CD4-positive, alpha-beta T cell treated with Interleukin-21 for 1 hour (primary cell): ENCODE data around the gene PAQR4.
A peak's percentile ranks its signal among the peaks of the same experiment; 100 is the strongest.

Experiments used
- DNase-seq: peaks from one replicate; pipeline ENCODE4 v3.0.0-alpha.2; 2020

Gene PAQR4

DNA sequence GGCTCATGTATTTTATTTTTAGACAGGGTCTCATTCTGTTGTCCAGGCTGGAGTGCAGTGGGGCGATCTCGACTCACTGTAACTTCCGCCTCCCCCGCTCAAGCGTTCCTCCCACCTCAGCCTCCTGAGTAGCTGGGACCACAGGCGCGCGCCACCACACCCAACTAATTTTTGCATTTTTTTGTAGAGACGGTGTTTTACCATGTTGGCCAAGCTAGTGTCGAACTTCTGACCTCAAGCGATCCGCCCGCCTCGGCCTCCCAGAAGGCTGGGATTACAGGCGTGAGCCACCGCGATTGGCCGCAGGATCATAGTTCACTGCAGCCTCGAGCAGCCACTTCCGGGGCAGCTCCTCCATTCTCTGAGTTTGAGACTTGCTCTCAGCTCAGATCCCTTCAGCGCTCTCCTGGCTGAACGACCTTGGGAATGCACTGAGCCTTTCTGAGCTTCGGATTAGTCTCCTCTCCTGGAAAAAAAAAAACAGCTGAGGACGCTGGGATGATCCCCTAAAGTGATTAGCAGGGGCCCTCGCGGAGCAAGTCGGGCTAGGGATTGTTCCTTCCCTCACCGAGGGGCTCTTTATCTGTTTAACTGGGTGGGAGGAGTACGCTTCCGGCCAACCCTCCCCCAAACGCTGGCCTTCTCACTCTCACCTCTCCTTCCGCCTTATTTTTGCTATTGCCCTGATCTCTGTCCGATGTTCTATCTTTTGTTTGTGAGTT is 12.2 kb downstream of the PAQR4 start:
- no peak for DNase-seq

DNA sequence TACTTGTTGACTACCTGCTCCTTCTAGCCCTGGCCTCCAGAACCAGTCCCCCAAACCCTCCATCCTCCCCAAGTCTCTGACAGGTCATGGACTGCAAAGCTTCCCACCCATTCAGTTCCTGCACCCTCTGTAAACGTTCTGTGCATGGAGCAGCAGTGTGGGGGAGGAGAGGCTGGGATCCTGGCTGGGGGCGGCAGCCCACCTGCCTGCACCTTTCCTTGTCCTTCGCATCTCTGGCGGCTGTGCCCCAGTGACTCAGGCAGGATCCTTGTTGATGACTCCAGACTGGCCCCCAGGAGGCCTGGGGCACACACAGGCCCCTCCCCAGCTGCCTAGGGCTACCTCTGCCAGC is 12.7 kb downstream of the PAQR4 start:
- no peak for DNase-seq

DNA sequence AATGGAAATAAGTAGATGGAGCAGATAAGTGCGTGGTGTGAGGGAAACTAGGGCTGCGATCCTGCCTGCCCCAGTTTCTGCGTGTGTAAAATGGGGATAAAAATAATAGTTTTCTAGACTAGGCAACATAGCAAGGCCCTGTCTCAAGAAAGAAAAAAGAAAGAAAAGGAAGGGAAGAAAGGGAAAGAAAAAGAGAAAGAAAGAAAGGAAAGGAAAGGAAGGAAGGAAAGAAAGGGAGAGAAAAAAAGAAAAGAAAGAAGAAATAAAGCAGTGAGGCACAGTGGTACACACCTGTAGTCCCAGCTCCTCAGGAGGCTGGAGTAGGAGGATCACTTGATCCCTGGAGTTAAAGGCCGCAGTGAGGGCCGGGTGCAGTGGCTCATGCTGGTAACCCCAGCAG is 13.3 kb downstream of the PAQR4 start:
- DNase-seq = no peak

DNA sequence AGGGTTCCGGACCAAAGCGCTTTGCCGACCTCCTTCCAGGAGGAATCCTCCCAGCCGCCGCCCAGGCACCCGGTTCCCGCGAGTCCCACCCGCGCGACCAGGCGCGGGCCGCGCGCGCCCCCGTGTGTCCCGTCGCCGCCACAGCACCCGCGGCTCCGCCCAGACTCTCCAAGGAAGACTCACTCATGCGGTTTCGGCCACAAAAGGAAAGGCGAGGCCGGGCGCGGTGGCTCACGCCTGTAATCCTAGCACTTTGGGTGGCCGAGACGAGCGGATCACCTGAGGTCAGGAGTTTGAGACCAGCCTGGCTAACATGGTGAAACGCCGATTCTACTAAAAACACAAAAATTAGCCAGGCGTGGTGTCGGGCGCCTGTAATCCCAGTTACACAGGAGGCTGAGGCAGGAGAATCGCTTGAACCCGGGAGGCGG is 14.6 kb downstream of the PAQR4 start:
- peak; percentile 69 for DNase-seq

DNA sequence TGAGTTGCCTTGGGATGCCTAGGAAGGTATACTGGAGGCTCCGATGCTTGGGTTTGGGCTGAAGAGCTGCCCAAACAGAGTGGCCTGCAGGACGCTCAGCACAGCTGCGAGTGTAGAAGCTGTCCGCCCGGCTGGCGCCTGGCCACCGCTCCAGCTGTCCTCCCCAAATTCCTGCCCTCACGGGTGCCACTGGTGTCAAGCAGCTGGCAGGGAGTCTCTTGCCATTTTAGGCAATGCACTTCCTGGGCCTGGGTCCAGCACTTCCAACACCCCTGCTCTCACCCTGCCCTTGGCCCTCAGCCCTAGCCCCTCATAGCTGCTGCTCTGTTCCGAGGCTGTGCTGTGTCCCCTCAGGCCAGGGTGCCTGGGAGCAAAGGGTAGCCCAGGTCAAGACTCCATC is 16.3 kb downstream of the PAQR4 start:
- DNase-seq = no peak

DNA sequence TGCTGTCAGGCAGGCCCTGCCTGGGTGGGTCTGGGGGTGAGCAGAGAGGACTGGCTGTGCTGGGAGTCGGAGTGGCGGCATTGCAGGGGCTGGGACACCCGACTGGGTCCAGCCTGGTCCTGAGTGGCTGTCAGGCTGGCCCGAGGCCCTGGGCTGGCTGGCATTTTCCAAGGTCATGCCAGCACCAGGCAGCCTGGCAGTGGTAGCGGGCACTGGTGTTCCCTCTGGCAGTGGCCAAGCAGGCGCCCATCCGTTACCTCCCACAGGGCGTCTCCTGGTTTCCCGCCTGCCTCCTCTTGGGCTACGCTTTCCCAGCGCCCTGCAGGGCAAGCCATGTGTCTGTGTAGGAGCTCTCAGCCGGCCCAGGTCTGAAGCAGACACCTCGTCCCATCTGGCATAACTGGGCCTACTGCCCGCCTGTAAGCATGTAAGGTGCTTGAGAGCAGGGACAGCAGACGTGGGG is 16.8 kb downstream of the PAQR4 start:
- no peak for DNase-seq

DNA sequence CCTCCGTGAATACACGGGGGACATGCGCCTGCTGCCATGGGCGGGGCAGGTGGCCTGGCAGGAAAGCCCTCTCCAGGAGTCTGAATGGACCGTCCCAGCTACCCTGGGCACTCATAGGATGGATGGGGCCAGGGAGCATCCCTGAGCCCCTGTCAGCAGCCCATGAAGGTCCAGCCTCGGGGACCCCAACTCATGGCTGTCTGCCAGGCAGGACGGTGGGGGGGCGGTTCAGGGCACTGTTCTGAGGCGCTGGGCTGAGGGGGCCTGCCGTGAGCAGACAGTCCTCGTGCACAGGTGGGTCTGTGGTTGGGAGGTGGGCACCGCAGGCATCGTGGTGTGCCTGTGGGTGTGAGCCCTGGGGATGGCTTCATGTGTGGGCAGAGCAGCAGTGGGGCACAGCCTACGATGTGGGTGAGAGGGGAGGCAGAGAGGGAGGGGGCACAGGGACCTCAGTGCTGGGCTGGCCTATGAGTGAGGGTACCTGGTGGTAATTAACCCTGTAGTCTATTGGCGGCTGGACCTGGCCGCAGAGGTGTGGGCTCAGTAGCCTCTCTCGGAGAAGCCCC is 17.6 kb downstream of the PAQR4 start:
- DNase-seq = no peak

DNA sequence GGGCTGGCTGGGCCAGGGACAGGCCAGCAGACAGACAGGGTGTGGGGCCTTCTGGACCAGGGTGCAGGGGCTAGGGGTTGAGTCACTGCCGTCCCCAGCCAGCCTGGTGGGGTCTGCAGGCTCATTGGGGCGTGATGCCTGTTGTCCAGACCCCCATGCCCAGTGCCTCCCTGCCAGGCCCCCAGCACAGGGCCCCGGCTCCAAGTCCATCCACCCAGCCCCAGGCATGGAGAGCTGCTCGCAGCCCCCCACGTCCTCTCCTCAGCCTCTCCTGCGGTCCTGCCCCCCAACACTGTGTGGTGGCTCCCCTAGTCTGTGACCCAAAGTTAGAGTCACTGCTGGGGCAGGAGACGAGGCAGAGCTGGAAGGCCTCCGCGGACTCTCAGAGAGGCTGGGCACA is 18.1 kb downstream of the PAQR4 start:
- no peak for DNase-seq

DNA sequence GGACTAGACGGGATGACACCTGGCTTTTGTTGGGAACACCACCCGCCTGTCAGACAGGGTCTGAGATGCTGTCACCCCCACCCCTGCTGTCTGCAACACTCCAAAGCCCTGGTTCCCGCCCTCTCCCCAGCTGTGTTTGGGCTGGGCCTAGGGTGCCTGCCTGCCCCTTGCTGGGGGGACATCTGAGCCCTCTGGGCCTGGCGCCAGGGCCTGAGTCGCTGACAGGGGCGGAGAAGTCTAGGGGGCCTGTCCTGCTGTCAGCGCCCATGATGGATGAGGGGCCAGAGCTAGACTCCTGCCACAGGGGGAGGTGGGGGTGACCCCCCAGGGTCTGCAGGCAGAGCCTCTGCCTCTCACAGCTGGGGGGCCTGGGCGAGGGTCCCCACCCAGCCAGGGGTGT is 18.7 kb downstream of the PAQR4 start:
- no peak for DNase-seq

DNA sequence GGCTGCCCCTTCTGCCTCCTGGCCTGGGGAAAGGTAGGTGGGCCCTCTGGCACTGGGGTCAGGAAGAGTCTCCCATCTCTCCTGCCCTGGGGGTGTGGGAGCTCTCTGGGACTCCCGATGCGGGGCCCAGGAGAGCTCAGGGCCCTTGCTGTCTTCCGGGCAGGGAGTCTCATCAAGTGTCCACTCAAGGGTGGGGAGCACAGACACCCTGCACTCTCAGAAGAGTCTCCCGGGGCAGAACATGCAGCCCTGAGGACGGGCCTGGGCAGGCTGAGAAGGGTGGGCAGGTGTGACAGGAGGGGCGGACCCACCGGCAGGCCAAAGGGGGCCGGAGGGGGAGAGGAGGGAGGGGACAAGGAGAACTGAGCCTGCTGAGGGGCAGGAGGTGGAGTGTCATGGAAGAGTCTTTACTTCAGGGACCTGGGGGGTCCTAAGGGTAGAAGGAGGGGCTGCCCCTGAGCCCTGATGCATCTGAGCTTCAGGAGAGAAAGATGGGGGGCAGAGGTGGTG is 19.5 kb downstream of the PAQR4 start:
- no peak for DNase-seq

DNA sequence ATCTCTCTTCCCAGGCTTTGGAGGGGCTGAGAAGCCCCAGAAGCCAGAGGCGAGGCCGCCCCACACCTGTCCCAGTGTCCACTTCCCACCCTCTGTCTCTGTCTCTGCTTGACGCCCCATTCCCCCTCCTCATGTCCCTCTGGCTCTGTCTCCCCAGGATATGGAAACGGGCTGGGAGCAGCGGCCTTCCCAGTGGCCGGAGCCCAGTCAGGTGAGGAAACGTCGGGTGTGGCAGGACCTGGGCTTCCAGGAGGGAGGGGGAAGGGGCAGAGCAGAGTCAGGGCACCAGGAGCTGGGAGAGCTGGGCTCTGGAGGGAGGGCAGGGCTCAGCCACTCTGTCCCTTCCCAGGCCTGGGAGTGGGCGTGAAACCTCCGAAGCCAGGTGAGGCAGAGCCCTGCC is 21.7 kb downstream of the PAQR4 start:
- no peak for DNase-seq

DNA sequence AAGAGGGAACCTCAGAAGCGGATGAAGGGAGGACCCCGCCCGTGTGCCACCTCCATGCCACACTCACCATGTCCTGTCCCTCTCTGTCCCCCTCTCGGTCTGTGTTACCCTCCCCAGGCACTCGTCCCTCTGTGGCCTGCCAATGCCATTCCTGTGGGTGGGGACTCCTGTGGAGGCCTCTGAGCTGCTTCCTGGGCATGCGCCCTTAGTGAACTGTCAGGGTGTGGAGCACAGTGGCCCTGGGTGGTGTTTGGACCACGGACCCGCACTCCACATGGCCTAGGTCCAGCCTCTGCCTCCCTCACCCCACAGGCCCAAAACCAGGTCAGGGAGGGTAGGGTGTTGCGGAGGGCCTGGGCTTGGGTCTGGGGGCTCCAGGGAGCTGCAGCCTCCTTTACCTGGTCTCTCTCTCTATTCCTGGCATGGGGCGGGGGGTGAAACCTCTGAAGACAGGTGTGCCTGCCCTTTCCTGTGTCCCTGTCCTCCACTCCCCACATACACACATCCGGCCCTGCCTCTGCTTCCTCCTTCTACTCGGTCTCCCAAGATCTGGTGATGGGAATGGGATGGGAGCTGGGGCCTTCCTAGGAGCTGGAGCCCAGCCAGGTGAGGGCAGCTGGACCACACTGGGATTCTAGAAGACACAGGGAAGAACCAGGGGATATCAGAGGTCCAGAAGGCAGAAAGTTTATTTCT is 22.6 kb downstream of the PAQR4 start:
- no peak for DNase-seq

DNA sequence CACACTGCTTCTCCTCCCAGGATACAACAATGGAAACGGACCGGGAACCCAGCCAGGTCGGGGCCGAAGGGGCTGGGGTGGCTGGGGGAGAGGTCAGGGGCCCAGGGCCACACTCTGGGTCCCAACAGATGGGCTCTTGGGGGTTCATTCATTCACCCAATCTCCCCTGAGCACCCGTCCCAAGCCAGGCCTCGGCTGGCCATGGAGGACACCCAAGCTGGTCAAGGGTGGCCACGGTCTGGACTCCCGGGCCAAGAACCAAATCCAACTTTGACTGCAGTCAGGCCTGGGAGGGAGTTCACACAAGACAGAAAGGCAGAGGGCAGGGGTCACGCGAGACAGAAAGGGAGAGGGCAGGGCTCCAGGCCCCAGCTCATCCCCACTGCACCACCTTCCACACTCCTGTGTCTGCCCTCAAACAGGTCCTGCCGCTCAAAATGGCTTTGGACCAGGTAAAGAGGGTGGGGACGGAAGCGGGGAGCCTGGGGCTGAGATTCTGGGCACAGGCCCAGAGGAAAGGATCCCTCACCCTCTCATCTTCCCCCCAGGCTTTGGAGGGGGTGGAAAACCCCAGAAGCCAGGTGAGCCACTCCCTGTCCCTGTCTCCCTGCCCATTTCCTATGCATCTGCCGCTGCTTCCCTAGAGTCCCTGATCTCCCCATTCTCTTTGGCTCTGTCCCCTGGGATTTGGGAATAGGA is 23.4 kb downstream of the PAQR4 start:
- DNase-seq = no peak

DNA sequence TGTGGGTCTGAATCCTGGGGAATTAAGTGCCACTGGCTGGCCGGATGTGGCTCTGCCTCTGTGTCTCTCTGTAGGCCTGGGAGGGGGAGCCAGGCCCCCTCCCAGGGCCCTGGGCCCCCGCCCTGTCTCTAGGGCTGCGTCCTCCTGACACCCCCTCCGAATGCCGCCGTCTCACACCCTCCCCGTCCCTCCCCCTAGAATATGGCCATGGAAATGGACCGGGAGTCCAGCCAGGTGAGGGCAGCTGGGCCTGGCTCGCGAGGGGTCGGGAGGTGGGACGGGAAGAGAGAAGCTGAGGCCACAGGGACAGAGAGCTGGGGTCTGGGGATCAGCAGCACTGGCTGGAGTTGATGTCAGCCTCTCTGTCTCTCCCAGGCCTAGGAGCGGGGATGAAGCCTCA is 27.1 kb downstream of the PAQR4 start:
- DNase-seq = no peak

DNA sequence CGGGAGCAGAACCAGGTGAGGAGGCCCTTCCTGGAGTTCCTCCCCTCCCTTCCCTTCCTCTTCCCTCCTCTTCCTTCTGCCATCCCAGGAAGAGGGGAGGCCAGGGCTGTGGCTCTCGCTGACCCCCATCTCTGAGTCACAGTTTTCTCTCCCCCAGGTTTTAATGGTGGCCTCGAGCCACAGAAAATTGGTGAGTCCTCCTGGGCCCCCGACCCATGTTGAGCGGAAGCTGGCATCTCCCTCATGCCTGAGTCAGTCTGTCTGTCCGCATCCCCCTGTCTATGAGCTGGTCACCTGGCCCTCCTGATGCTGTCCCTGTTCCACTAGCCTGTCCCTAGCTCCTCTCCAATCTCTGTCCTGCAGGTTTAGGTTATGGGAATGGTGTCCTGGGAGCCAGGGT is 30.8 kb downstream of the PAQR4 start:
- DNase-seq = no peak

DNA sequence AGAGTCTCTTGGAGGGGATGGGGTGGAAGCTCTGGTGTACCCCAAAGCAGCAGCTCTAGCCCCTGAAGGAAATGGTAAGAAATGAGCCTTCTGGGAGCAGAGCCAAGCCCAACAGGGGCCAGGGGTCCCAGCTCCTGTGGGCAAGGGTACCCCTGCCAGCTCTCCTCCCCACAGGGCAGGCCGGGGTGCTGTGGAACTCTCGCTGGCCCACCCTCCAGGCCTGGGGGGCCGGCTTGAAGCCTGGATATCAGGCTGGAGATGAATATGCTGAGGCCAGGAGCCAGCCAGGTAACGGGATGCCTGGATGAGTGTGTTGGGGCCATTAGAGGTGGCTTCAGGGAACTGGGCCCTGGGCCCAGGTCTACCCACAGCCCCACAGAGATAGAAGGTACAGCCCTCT is 31.4 kb downstream of the PAQR4 start:
- no peak for DNase-seq

DNA sequence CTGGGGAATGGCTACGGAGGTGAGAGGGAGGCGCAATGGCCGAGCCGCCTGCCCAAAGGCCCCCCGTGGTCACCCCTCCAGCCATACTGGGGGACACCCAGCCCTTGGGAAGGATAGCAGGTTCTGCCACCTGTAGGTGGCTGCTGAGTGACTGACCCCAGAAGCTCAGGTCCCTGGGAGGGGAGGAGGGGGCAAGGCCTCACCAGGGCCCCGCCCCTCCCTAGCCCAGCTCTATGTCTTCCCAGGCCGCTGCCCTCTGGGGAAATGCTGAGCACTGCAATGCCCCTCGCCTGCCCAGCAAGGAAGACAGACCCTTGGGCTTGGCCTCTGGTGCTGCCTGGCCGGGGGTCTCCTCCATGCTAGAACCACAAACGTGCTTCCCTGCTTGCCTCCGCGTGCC is 32.2 kb downstream of the PAQR4 start:
- DNase-seq = no peak

DNA sequence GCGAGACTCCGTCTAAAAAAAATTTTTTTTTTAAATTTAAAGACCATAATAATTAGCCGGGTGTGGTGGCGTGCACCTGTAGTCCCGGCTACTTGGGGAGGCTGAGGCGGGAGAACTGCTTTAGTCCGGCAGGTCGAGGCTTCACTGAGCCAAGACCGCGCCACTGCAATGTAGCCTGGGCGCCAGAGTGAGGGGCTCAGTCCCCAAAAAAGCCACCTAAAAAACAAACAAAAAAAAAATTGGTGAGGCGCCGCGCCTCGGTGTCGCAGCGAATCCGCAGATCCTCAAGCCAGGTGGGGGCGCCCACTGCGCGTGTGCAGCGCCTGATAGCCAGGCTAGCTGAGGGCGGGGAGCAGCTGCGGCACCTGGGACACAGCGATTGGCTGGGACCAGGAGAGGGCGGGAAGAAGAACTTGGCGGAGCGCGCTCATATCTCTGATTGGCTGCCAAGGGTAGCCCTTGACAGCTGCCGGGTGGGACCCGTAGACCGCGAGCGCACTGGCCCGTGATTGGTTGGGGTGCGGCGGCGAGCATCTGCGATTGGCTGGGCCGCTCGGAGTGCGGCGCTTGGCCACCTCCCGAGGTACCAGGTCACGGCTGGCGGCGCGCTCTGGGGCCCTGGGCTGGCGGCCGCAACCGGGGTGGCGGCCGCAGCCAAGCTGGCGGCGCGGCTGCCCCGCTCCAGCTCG is 34.6 kb downstream of the PAQR4 start:
- DNase-seq = peak; percentile 99

DNA sequence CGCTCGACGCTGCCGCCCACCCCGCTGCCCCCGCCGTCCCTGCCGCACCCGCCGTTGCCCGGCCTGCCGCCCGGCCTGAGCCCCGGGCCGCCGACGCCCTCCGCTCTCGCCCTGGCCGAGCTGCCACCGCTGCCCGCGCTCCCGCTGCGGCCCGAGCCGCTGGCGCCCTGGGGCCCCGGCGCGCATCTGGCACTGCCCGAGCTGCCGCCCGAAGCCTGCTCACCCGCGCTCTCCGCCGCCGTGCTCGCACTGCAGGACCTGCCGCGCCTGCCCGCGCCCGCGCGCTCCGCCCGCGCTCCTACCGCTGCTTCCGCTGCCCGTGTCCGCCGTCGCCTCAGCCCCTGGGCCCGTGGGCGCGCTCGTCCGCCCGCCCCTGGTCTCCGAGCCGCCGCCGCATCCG is 35.2 kb downstream of the PAQR4 start:
- no peak for DNase-seq

DNA sequence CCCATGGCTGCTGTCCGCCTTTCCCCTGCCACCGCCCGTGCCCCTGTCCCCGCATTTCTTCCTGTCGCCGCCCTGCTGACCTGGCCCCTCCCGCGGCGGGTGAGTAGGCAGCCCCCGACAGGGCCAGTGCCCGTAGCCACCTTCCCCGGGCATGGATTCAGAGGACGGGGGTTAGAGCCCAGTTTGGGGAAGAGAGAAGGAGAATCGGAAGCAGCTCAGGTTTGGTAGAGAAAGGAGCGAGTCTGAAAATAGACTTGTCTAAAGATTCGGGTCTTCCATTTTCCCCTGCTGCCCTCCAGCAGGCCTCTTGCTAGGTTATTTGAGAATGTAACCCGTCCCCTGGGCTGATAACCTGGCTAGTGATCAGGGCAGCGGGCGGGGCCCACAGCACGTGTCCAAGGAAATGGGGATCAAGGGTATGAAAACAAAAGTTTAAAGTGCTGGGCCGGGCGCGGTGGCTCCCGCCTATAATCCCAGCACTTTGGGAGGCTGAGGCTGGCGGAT is 35.7 kb downstream of the PAQR4 start:
- DNase-seq = no peak

DNA sequence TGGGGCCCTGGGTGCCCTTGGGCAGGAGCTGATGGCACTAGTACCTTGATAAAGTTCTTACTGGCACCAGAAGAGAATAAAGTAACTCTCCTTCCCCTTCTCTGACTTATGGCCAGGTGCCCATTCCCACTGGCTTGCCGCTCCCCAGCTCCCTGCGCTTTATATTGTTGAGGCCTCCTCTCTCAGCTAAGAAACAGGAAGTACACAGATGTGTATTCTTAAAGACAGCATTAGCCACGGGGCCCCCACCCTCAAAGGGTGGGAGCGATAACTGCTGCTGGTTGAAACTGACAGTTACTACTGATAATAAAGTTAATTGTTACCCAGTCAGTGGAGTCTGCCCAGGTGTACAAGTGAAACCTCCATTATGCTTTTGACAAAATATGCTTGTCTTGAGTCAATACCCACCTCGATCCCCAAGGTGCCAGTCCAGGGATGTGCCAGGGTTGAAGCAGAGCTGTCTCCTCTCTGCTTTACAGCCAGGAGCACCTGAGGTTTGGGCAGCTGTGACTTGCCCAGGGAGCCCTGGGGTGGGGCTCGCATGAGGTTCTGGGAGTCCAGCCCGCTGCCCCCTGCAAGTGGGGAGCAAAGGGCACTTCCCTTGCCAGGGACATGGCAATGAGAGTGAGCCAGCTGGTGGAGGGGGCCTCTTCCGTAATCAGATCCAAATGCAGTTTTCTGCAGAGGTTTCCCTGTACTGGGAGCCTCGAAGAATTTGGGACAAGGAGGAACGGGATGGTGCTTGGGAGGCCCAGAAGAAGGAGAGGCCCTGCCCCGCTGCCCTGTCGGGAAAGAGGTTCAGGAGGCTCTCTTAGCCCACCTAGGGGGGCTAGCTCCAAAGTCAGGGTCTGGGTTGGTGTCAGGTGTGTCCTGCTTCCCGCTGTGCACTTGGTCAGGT is 38.2 kb downstream of the PAQR4 start:
- DNase-seq = no peak
